MM.1S (cell line): ENCODE results near the gene AUH.

ENCODE experiments used
- DNase-seq: peaks from one replicate; pipeline ENCODE4 v3.0.0-alpha.2; 2015
- H2AFZ ChIP-seq: fragments of 300-600 bp; sonication (generic); 2 replicates; pipeline ENCODE4 v1.6.0; 2016; ENCODE audit warnings: antibody characterized with exemption, low read length
- H3F3A ChIP-seq: fragments of 300-600 bp; sonication (generic); 2 replicates; pipeline ENCODE4 v1.6.1; 2016; ENCODE audit warnings: mild to moderate bottlenecking, antibody characterized with exemption, low read length, moderate library complexity, mixed read lengths; ENCODE audit not compliant: insufficient read depth
- H3K27ac ChIP-seq: fragments of 300-600 bp; sonication (generic); 2 replicates; pipeline ENCODE4 v1.5.1; 2016; ENCODE audit warnings: mild to moderate bottlenecking, low read length
- H3K27me3 ChIP-seq: fragments of 300-600 bp; sonication (generic); replicated peaks from 2 replicates; pipeline ENCODE4 v1.6.0; 2016; ENCODE audit warnings: low read length; ENCODE audit not compliant: insufficient read depth
- H3K36me3 ChIP-seq: fragments of 300-600 bp; sonication (generic); replicated peaks from 2 replicates; pipeline ENCODE4 v1.6.1; 2016; ENCODE audit warnings: mild to moderate bottlenecking, low read length, mixed read lengths; ENCODE audit not compliant: insufficient read depth
- H3K4me1 ChIP-seq: fragments of 300-600 bp; sonication (generic); 2 replicates; pipeline ENCODE4 v1.6.1; 2016; ENCODE audit warnings: low read length, mixed read lengths
- H3K4me2 ChIP-seq: fragments of 300-600 bp; sonication (generic); 2 replicates; pipeline ENCODE4 v1.6.0; 2016; ENCODE audit warnings: low read depth, low read length
- H3K4me3 ChIP-seq: fragments of 300-600 bp; sonication (generic); 2 replicates; pipeline ENCODE4 v1.5.1; 2016; ENCODE audit warnings: low read length, mixed read lengths
- H3K79me2 ChIP-seq: fragments of 300-600 bp; sonication (generic); 2 replicates; pipeline ENCODE4 v1.6.1; 2016; ENCODE audit warnings: mixed run types, low read length, mixed read lengths
- H3K9ac ChIP-seq: fragments of 300-600 bp; sonication (generic); 2 replicates; pipeline ENCODE4 v1.6.1; 2016; ENCODE audit warnings: low read length, mixed read lengths
- H3K9me2 ChIP-seq: fragments of 300-600 bp; sonication (generic); replicated peaks from 2 replicates; pipeline ENCODE4 v1.6.1; 2016; ENCODE audit warnings: mild to moderate bottlenecking, low read length, mixed read lengths; ENCODE audit not compliant: insufficient read depth
- H3K9me3 ChIP-seq: fragments of 300-600 bp; sonication (generic); replicated peaks from 2 replicates; pipeline ENCODE4 v1.6.1; 2016; ENCODE audit warnings: mild to moderate bottlenecking, low read length, mixed read lengths; ENCODE audit not compliant: insufficient read depth
- H4K20me1 ChIP-seq: fragments of 300-600 bp; sonication (generic); 2 replicates; pipeline ENCODE4 v1.6.1; 2016; ENCODE audit warnings: mild to moderate bottlenecking, low read length, moderate library complexity, mixed read lengths; ENCODE audit not compliant: insufficient read depth
- EZH2 ChIP-seq: fragments of 300-600 bp; sonication (generic); optimal IDR thresholded peaks from 2 replicates; pipeline ENCODE3; 2017; ENCODE audit warnings: low read depth, mild to moderate bottlenecking, antibody characterized with exemption, low read length, mixed read lengths
- EZH2phosphoT487 ChIP-seq: fragments of 300-600 bp; sonication (generic); IDR thresholded peaks from 2 replicates; pipeline ENCODE4 v1.6.1; 2018; ENCODE audit warnings: antibody characterized with exemption, low read length
- TF ChIP-seq, protein P1 (sequence below): fragments of 300-600 bp; sonication (generic); IDR thresholded peaks from 2 replicates; pipeline ENCODE4 v1.5.1; 2016; ENCODE audit warnings: antibody characterized with exemption, low read length, mixed read lengths

Gene AUH

DNA sequence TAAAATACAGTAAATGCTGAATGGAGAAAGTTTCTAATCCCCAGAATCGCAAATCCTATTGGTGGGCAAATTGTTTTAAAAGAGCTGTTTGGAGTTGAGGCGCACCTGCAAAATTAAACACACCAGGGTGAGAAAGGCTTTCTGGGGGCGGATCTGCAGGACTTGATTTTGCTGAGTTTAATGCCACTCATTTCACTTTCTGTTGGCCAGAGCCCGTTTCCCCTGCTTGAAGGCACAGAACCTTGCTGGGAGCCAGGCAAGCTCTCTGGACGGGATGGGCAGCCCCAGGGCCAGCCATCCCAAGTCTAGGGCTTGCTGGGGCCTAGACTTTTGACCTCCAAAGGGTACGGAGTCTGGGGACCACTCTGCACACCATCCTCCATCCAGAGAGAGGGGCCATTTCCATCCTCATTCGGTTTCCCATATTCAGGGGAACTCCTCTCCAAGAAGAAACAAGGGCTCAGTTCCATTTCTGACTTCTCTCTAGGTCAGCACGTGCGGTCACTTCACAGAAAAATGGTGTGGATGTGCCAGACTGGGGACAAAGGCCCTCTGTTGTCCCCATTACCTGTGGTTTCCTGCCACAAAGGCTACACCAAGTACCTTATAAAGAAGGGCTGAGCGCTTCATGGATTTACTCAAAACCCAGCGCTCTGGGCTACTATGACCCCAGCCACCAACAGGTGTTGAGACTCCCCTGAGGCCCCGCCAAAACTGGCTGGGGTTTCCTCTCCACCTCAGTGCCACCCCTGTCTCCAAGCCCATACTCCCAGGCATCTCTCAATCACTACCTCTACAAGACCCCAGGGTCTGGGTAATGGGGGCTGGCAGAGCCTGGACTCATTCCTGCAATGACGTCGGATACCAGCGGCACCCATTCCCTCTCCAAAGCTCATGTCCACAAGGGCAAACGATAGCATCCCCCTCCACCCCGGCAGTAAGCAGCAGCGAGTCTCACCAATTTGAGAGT lies 170.0 kb downstream of the AUH start:
- Histone ChIP-seq H3K9me3 (no peaks in the 10 kb centered on the region), H3K4me3 (peak overlapping the region; percentile 43), H3K27me3 (no peaks in the 10 kb centered on the region), H3K36me3 (no peaks in the 10 kb centered on the region), H2AFZ (no peak overlapping the region), H3K9ac (peak overlapping the region; percentile 99), H3F3A (peaks cover 46% of the 10 kb centered on the region), H4K20me1 (no peaks in the 10 kb centered on the region), H3K4me1 (peaks cover 44% of the 10 kb centered on the region), H3K9me2 (no peaks in the 10 kb centered on the region), H3K27ac (peak overlapping the region; percentile 99), H3K79me2 (peaks cover 8% of the 10 kb centered on the region), H3K4me2 (peak overlapping the region; percentile 99)
- TF ChIP-seq, protein P1, sequence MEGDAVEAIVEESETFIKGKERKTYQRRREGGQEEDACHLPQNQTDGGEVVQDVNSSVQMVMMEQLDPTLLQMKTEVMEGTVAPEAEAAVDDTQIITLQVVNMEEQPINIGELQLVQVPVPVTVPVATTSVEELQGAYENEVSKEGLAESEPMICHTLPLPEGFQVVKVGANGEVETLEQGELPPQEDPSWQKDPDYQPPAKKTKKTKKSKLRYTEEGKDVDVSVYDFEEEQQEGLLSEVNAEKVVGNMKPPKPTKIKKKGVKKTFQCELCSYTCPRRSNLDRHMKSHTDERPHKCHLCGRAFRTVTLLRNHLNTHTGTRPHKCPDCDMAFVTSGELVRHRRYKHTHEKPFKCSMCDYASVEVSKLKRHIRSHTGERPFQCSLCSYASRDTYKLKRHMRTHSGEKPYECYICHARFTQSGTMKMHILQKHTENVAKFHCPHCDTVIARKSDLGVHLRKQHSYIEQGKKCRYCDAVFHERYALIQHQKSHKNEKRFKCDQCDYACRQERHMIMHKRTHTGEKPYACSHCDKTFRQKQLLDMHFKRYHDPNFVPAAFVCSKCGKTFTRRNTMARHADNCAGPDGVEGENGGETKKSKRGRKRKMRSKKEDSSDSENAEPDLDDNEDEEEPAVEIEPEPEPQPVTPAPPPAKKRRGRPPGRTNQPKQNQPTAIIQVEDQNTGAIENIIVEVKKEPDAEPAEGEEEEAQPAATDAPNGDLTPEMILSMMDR: no peak
- no peak for TF ChIP-seq EZH2
- TF ChIP-seq EZH2phosphoT487: no peak
- peak; percentile 89 for DNase-seq

DNA sequence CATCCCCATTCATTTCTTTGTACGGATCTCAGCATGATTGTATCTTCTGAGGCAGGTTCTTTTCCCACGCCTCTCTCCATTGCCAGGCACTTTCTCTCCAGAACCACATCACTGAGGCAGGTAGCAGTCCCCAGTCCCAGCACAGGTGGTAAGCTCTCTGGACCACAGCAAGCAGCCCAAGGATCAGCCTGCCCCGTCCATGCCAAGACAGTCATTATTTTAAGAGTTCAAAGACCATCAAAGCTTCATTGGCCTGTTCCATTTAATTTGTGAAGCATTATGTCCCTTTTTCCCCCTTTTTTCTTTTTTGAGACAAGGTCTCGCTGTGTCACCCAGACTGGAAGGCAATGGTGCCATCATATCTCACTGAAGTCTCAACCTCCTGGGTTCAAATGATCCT lies 171.7 kb downstream of the AUH start:
- Histone ChIP-seq H3K9me2 (no peaks in the 10 kb centered on the region), H3K9me3 (no peaks in the 10 kb centered on the region), H2AFZ (no peak overlapping the region), H3K27ac (no peak overlapping the region; the same call in 1 of the 2 replicates), H3K4me3 (no peak overlapping the region), H3K79me2 (peaks cover 5% of the 10 kb centered on the region), H4K20me1 (no peaks in the 10 kb centered on the region), H3K4me2 (no peak overlapping the region), H3F3A (peaks cover 46% of the 10 kb centered on the region), H3K27me3 (no peaks in the 10 kb centered on the region), H3K9ac (no peak overlapping the region), H3K4me1 (peaks cover 43% of the 10 kb centered on the region), H3K36me3 (no peaks in the 10 kb centered on the region)
- no peak for DNase-seq
- TF ChIP-seq EZH2phosphoT487 (no peak), EZH2 (no peak)
- TF ChIP-seq, protein P1: no peak

DNA sequence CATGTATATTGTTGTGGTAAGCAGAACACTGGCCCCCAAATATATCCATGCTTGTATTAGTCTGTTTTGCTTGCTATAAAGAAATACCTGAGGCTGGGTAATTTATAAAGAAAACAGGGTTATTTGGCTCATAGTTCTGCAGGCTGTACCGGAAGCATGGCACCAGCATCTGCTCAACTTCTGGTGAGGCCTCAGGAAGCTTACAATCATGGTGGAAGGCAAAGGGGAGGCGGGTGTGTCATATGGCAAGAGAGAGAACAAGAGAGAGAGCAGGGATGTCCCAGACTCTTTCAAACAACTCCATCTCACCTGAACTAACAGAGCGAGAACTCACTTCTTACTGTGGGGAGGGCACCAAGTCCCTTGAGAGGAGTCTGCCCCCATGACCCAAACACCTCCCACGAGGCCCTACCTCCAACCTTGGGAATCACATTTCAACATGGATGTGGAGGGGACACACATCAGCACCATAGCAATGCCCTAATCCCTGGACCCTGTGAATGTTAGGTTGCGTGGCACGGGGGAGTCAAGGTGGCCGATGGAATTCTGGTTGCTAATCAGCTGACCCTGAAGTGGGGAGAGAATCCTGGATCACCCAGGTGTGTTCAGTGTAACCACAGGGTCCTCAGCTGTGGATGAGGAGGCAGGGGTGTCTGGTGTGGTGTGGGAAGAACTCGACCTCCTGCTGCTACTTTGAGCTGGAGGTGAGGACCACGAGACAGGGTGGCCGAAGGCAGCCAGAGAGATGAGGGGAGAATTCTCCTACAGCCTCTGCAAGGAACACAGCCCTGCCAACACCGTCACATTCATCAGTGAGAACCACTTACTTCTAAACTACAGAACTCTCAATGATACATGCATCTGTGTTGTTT lies 172.8 kb downstream of the AUH start:
- no peak overlapping the region for H3K4me2 ChIP-seq
- H3K27ac ChIP-seq: no peak overlapping the region
- H3F3A ChIP-seq: peaks cover 38% of the 10 kb centered on the region
- H3K9me3 ChIP-seq: no peaks in the 10 kb centered on the region
- H3K9me2 ChIP-seq: no peaks in the 10 kb centered on the region
- no peaks in the 10 kb centered on the region for H3K79me2 ChIP-seq
- no peaks in the 10 kb centered on the region for H3K27me3 ChIP-seq
- no peak for DNase-seq
- TF ChIP-seq EZH2phosphoT487: no peak
- TF ChIP-seq, protein P1: no peak
- TF ChIP-seq EZH2: no peak
- H3K4me1 ChIP-seq: peaks cover 32% of the 10 kb centered on the region
- H2AFZ ChIP-seq: no peak overlapping the region
- no peaks in the 10 kb centered on the region for H4K20me1 ChIP-seq
- no peak overlapping the region for H3K4me3 ChIP-seq
- no peaks in the 10 kb centered on the region for H3K36me3 ChIP-seq
- no peak overlapping the region for H3K9ac ChIP-seq
